IMR-90 (cell line): Measurements from ENCODE around the gene MAGOH.

Source experiments
- BHLHE40 ChIP-seq: fragments of 150-350 bp; IDR thresholded peaks from 2 replicates; pipeline ENCODE4 v1.6.1; 2016; ENCODE audit warnings: mild to moderate bottlenecking, low read depth, low read length
- CEBPB ChIP-seq: IDR thresholded peaks from 2 replicates; pipeline ENCODE4 v1.6.1; 2012; ENCODE audit warnings: low read depth, low read length, improper control_type of control experiment
- CHD1 ChIP-seq: IDR thresholded peaks from 2 replicates; pipeline ENCODE4 v1.6.1; 2012; ENCODE audit warnings: low read depth, low read length, improper control_type of control experiment
- CTCF ChIP-seq: conservative IDR thresholded peaks from 2 replicates; pipeline ENCODE4 v1.5.1; 2012; ENCODE audit warnings: mild to moderate bottlenecking, low read depth, low read length, improper control_type of control experiment
- ELK1 ChIP-seq: fragments of 150-350 bp; IDR thresholded peaks from 2 replicates; pipeline ENCODE4 v1.6.1; 2016; ENCODE audit warnings: low read depth, mild to moderate bottlenecking, low read length, moderate library complexity, borderline replicate concordance
- FOS ChIP-seq: fragments of 150-350 bp; IDR thresholded peaks from 2 replicates; pipeline ENCODE4 v1.6.1; 2016; ENCODE audit warnings: low read depth, low read length
- MAZ ChIP-seq: IDR thresholded peaks from 2 replicates; pipeline ENCODE4 v1.6.1; 2012; ENCODE audit warnings: low read depth, mild to moderate bottlenecking, low read length, improper control_type of control experiment, moderate library complexity, borderline replicate concordance
- MXI1 ChIP-seq: IDR thresholded peaks from 2 replicates; pipeline ENCODE4 v1.6.1; 2012; ENCODE audit warnings: low read depth, mild to moderate bottlenecking, low read length, moderate library complexity, borderline replicate concordance
- POLR2A ChIP-seq: IDR thresholded peaks from 2 replicates; pipeline ENCODE4 v1.6.1; 2012; ENCODE audit warnings: mild to moderate bottlenecking, low read depth, low read length
- RAD21 ChIP-seq: IDR thresholded peaks from 2 replicates; pipeline ENCODE4 v1.6.1; 2012; ENCODE audit warnings: low read length, improper control_type of control experiment
- RCOR1 ChIP-seq: IDR thresholded peaks from 2 replicates; pipeline ENCODE4 v1.6.1; 2012; ENCODE audit warnings: mild to moderate bottlenecking, low read length, improper control_type of control experiment; ENCODE audit not compliant: insufficient replicate concordance
- RFX5 ChIP-seq: IDR thresholded peaks from 2 replicates; pipeline ENCODE4 v1.8.0; 2012; ENCODE audit warnings: low read depth, mild to moderate bottlenecking, low read length, moderate library complexity
- TF ChIP-seq, protein P1 (sequence below): fragments of 150-350 bp; IDR thresholded peaks from 2 replicates; pipeline ENCODE4 v1.6.1; 2017; ENCODE audit warnings: mild to moderate bottlenecking, antibody characterized with exemption, low read length, low read depth

DNA sequence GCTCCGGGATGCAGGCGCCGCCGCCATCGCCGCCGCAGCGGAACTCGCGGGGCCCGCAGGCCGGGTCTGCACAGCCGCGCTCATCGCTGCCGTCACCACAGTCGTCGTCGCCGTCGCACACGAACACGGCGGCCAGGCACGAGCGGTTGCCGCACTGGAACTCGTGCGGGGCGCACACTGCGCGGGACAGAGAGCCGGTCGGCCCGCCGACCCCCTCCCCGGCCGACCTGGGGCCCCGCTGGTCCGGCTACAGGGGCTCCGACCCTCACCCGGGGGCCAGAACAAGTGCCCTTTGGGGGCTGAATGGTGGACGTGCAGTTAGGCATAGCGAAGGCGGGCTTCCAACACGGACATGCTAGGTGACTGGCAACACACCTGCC lies 38.6 kb upstream of the MAGOH start:
- no peak for TF ChIP-seq POLR2A
- TF ChIP-seq CTCF: no peak
- no peak for TF ChIP-seq CEBPB
- no peak for TF ChIP-seq CHD1
- no peak for TF ChIP-seq BHLHE40
- no peak for TF ChIP-seq ELK1
- TF ChIP-seq MAZ: no peak
- TF ChIP-seq, protein P1, sequence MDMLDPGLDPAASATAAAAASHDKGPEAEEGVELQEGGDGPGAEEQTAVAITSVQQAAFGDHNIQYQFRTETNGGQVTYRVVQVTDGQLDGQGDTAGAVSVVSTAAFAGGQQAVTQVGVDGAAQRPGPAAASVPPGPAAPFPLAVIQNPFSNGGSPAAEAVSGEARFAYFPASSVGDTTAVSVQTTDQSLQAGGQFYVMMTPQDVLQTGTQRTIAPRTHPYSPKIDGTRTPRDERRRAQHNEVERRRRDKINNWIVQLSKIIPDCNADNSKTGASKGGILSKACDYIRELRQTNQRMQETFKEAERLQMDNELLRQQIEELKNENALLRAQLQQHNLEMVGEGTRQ: no peak
- TF ChIP-seq FOS: no peak
- TF ChIP-seq RCOR1: no peak
- no peak for TF ChIP-seq MXI1
- TF ChIP-seq RAD21: no peak
- TF ChIP-seq RFX5: no peak
